NOMO-1 treated with DMSO at 0.1 percent for 48 hours (cell line): ENCODE data around the gene KIAA1191.
"Not testable (repeated sequence)": the region's sequence is repeated elsewhere in the genome, so short reads cannot be mapped to it uniquely, and the experiment has no call there.

Experiments used
- DNase-seq: peaks from one replicate; lab custom pipeline; 2025; ENCODE audit not compliant: unreplicated experiment; lab: John Stamatoyannopoulos, UW

Gene KIAA1191, protein sequence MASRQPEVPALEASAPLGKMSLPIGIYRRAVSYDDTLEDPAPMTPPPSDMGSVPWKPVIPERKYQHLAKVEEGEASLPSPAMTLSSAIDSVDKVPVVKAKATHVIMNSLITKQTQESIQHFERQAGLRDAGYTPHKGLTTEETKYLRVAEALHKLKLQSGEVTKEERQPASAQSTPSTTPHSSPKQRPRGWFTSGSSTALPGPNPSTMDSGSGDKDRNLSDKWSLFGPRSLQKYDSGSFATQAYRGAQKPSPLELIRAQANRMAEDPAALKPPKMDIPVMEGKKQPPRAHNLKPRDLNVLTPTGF

DNA sequence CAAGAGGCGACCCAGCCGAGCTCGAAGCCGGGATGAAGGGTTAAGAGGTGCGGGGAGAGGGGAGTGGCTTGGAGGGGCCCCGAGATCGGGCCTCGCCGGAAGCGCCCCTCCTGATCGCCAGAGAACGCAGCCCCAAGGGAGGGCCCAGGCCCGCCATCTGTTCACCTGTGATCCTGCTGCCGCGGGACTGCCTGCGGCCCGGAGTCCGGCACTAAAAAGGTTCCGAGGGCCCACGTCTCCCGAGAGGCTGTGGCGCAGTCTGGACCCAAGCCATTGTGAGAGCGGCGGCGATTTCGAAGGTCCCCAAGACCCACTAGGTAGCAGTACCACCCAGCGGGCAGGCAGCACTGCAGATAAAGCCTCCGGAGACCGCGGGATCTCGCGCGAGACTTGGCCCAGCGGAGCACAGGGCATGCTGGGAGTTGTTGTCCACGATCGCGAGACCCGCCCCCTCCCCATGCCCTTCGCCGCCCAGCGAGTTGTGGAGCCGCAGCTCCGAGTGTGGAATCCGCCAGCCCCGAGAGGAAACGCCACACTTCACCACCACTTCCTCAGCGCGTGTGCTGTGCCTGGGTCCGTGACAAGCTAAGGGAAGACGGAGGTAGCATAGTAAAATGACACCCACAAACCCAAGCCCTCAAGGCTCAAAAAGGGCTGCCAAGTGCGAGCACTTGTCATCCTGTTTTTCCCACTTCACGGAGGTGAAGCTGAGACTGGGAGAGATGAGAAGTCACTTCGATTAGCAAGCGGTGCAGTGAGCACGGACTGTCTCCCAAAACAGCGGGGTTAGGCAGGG is at the start of gene KIAA1191:
Gene KIAA1191, minus strand, starts transcription at position 328 of the 796 bp plus-strand sequence. CDS start 2,256 bp downstream, outside the sequence.
- DNase-seq = peak; percentile 85

DNA sequence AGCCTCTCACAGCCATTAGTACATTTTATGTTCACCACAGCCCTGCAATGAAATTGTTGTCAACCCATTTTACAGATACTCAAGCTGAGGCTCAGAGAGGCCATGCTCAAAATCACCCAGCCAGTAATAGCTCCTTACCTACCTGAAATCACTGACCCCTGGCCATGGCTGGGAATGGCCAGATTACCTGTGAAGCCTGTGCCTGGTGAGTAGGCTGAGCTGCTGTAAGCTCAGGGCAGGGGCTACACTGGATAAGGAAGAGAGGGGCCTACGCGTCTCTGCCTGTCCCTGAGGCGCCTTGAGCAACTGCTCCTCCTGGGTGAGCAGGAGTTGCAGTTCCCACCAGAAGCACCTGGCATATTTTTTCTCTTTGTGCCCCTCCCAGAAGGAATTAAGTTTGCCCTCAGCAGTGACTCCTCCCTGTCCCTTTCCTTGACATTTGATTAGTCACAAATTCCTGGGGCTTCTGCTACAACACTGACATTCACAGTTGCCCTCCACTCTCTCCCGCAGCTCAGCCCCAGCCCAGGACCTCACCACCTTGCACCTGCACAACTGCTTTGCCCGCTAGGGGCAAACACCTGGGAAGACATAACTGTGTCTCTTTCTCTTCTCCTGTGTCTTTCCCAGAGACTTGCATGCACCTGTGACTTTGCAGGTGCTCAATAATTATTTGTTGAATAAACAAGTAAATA is 49.1 kb upstream of the KIAA1191 start:
- DNase-seq = no peak

DNA sequence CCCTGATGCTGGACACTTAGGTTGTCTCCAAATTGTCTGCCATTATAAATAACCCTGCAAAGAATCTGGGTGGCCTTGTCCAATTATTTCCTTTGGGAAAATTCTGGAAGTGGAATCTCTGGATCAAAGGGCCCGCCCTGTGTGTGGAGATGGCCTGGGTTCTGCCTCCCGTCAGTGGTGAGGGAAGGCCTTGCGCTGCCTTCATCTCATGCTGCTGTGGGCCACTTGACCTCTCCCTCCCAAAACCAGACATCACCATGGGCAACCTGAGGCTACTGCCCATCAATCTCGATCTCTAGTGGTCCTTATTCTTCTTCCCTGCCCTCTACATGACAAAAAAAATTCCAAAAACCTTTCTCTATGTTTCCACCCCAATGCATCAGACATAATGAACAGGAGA is 48.2 kb upstream of the KIAA1191 start:
- DNase-seq = no peak

DNA sequence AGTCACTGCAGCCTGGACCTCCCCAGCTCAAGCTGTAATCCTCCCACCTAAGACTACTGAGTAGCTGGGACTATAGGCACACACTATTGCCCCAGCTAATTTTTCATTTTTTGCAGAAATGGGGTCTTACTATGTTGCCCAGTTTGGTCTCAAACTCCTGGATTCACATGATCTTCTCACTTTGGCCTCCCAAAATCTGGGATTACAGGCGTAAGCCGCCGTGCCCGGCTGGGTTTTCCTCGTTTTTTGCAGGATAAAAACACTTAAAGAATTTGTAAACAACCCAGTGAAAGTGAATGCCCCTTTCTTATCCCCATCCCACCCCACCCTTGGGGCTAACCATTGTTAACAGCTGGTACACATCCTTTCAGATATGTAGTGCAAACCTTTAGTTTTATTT is 47.0 kb upstream of the KIAA1191 start:
- no peak for DNase-seq

DNA sequence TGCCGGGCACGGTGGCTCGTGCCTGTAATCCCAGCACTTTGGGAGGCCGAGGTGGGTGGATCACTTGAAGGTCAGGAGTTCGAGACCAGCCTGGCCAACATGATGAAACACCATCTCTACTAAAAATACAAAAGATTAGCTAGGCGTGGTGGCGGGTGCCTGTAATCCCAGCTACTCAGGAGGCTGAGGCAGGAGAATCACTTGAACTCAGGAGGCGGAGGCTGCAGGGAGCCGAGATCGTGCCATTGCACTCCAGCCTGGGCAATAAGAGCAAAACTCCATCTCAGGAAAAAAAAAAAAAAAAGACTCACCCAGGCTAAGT is 46.6 kb upstream of the KIAA1191 start:
- DNase-seq = not testable (repeated sequence)

DNA sequence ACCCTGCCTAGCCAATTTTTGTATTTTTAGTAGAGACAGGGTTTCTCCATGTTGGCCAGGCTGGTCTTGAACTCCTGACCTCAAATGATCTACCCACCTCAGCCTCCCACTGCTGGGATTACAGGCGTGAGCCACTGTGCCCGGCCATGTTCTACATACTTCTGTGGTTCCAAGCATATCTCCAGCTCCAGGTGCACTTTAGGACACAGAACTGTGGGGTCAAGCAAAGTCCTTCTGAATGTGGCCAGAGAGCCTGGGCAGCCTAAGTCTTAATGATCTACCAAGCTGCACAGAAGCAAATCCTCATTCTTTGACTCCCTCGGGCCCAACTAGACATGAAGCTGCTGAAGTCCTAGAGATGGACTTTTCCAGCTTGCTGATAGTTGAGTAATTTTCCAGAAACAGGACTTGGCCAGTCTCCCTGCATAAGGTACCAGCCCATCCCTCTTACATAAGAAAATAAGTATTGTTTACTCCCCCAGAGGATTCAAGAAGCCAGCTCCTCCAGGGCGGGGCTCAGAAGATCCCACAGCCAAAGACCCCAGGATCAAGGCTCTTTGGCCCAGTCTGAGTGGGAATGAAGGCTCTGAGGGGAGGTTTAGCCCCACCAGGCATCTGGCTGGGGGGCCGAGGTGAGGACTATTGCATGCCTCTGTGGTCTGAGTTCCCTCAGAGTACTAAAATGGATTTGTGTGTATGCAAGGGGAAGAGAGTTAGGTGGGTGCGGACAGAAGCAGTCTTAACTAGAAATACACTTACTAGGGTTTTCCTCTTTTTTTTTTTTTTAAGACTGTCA is 46.1 kb upstream of the KIAA1191 start:
- no peak for DNase-seq

DNA sequence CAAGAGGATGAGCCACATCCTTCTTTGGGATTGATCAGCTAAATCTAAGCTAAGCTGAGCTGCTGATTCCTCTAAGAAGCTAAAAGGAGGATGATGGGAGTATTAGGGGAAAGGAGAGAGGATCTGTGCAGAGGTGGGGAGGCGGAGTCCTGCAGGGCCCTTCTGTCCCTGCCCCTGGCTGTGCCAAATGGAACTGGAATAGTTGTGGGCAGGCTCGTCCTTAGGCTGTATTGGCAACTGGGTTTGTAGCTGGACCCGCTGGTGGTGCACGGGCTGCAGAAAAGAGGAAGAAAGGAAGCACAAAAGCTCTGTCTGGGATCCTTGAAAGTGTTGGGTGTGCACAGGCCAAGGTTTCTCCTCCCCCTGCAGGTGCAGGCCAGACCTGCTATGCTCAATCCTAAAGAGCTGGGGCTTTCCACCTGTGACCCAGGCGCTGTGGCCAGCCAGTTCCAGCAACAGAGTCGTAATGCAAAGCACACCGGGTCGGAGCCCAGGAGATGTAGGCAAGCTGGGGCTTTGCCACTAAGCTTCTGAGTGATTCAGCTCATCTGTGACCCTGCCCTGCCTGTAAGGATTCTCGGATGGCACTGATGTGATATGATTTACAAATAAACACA is 45.0 kb upstream of the KIAA1191 start:
- no peak for DNase-seq

DNA sequence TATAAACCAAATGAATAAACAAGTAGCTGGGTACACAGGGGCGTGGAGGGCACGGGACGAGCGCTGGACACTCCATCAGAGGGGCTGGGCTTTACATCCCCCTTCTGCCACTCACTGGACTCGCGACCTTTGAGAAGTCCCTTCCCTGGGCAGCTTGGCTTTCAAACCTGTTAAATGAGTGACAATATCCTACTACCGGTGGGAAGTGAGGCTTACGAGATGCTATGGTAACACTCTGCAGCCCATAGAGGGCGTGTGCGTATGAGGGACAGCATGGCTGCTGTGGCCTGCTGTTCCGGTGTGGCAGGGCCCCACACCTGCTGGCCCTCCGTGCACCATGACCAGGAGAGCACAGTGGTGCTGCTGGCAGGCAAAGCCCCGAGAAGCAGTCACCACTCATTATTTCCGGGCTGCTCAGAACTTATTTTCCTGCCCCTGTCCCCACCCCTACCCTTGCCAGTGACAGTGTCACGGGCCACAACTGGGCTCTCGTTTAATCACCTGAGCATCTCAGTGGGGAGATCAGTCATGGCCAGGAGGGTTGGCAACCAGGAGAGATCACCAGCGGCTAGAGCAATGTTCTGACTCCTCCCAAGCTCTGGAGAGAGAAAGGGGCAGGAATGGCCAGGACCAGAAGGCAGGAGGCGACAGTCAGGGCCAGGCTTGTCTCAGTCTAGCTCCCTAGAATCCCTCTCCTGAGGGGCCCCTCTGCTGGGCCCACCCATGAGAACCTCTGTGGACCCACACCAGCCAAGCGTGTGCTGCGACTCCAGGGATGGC is 44.3 kb upstream of the KIAA1191 start:
- DNase-seq = no peak

DNA sequence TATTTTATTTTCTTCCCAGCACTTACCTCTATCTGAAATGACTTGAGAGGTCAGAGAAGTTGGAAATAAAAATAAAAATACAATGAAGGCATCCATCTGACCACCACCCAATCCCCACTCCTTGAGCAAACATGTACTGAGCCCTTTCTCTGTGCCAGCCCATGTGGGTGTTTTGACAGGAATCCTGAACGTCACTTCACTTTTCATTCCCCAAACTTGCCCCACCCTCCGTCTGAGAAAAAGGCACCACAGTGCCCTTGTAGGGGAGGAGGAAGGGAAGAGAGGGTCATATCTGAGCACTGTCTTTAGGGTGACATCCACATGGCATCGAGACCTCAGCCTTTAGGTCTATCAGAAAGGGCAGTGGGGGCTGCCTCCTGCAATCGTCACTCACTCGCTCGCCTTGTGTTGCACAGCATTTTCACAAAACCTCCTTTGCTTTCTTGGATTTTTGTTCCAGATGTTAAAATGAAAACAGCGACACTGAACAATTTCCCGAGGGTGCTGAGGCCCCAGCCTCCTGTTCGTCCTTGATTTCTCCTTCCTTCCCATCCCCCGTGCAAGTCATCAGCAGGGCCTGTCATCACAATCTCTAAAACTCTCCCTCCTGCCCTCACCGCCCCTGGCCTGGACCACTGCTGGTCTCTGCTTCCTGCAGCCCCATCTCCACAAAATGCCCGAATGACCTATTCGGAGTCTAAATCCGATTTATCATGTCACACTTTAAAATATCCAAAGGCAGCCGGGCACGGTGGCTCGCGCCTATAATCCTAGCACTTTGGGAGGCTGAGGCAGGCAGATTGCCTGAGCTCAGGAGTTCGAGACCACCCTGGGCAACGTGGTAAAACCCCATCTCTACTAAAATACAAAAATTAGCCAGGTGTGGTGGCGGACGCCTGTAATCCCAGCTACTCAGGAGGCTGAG is 40.0 kb upstream of the KIAA1191 start:
- DNase-seq = no peak

DNA sequence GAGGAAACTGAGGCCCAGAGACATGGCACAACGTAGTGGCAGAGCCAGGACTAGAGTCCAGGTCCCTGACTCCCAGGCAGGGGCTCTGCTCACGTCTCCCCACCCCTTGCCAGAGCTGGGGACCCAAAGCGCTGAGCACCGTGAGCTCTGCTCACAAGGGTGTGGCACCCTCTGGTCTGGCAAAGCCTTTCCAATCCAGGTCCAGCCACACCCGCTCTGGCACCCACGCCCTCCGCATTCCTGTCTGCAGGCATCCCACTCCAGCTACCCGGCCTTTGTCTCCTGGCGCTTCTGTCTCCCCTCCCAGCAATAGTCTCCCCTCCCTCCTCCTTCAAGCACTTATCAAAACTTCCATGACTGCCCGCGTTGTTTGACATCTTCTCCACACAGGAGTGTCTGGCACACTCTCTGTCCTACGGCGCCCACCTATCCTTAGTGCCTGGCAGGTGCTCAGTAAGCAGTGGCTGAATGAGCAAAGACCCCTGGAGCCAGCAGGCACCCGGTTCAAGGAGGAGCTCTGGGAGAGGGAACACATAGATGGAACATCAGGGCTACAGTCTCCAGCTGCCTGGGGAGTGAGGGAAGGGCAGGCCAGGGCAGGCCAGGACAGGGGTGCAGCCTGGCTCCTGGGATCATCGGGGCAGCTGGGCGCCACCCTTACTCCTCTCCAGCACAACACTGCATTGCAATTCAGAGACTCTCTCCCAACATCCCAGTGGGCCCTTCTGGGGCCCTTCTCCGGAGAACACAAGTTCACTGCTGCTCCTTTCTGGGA is 39.0 kb upstream of the KIAA1191 start:
- no peak for DNase-seq

DNA sequence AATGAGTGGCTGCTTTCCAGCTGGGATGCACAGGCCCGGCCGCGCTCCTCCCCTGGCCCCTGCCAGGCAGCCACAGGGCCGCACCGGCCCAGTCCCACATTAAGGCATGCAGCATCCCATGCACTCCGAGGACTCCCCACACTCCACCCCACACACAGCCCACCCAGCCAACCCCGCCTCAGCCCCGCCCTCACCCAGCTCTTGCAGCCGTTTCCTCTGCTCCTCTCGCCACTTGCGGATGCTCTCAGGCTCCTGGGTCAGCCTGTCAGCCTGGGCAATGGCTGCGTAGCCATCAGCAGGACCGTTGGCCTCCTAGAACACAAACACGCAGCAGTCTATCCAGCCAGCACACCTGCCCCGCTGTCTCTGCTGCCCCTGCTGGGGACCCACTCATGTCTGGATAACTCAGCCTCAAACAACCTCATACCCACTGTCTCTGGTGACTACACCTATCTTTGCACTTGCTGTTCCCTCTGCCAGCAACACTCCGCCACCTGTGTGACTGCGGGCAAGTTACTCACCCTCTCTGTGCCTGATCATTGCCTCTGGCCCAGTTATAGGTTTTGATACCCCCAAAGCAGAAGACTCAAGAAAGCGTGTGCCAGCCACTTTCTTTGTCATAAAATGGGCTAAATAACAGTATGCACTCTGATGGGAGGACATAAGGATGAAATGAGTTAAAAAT is 36.3 kb upstream of the KIAA1191 start:
- DNase-seq = no peak

DNA sequence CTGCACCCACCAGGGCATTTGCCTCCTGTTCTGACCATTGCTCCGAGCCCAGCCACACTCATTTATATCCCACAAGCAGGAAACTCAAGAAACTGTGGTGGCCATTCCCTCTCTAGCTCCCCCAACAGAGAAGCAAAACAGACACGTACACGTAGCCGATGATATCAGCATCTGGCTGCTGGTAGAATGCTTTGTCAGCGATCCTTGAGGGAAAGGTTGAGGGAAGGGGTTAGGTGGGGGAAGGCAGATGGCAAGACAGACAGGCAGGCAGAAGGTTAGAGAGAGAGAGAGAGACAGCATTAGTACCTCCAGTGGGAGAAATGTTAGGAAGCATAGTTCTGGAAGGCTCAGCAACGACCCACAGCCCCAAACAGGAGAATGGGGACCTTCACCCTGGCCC is 34.8 kb upstream of the KIAA1191 start:
- no peak for DNase-seq

DNA sequence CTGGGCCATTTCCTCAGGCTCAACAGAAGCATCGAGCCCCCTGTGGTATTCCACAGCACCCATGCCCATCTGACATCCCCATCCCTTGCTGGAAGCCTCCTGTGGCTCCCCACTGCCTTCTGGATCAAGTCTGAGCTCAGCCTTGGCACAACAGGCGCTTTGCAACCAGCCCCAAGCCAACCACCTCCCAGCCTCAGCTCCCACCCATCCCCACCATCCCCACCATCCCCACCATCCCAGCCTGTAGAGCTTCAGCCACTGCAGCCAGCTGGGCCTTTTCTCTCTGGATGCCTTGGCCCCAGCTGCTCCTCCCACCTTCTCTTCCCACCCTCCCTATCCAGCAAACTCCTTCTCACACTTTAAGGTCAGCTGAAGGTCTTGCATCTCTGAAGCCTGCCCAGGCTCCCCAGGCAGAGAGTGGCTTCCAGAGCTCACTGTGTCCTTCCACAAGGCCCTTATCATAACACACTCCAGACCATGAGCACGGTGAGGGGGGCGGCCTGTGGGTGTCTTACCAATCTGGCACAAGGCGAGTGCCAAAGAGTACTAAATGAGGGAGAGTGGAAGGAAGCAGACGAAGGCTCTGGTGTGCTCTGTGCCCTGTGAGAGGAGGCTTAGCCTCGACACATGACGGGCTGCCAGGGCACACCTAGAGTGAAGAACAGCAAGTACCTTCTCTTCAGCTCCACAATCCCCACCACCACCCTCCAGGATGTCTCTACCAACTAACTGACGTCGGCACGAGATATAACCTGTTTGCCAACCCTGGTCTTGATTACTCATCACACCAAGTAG is 33.5 kb upstream of the KIAA1191 start:
- no peak for DNase-seq

DNA sequence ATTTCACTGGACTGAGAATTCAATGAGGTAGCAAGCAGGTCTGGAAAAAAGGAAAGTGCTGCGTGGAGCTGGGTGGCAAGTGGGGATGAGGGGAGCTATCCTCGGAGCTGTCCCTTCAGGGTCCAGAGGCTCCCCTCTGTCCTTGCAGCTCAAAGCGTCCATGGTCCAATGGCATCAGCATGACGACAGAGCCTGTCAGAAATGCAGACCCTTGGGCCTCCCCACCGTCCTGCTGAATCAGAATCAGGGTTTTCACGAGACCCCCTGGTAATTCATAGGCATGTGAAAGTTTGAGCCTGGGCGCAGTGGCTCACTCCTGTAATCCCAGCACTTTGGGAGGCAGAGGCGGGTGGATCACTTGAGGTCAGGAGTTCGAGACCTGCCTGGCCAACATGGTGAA is 32.5 kb upstream of the KIAA1191 start:
- no peak for DNase-seq

DNA sequence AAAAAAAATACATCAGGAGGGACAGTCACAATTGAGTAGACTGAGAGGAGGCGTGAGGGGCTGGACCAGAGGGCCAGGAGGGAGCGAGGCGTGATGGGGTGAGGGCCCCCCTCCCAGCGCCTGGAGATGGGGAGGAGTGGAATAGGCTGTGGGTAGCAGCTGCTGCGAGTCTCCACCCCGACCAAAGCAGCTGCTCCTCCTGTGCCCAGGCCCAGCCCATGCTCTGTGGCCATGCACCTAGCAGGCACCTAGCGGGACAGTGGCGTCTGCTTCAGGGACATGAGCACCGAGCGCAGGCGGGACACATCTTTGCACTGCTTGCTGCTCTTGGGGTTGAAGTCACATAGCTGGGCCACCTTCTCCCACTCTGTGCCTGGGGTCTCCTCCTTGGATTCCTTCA is 31.0 kb upstream of the KIAA1191 start:
- DNase-seq = no peak

DNA sequence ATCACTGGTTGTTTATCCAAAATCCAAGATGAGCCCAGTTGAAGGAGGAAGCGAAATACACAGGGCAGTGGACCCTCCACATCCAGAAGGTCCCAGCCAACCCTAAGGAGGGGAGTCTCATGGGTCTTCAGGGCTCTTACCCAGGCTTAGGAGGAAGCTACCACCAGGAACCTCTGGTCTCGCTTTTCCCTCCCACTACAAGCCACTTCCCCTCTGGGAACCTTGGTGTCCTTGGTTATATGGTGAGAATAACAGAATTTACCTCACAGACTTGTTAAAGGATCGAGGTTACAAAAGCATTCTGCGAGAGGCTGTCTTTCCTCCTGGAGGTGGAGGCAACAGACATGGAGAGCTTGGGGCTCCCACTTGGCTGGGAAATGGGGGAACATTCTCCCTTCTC is 30.4 kb upstream of the KIAA1191 start:
- peak; percentile 10 for DNase-seq

DNA sequence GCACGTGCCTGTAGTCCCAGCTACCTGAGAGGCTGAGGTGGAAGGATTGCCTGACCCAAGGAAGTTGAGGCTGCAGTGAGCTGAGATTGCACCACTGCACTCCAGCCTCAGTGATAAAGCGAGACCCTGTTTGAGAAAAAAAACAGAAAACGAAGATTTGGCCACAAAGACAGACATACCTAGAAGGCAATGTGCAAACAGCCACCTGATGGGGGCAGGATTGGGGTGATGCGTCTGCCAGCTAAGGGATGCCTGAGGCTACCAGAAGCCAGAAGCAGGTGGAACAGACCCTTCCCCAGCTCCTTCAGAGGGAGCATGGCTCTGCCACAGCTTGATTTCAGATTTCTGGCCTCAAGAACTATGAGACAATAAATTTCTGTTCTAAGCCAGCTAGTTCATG is 29.9 kb upstream of the KIAA1191 start:
- DNase-seq = no peak
